BE2C (cell line): Measurements from ENCODE around the gene AGAP1.

ENCODE experiments used
- DNase-seq: peaks from one replicate; pipeline ENCODE4 v3.0.0-alpha.2; 2020
- H3K27me3 ChIP-seq: fragments of 250-450 bp; sonication (Bioruptor Pico); 2 replicates; pipeline ENCODE4 v1.5.1; 2020; ENCODE audit warnings: mild to moderate bottlenecking
- H3K36me3 ChIP-seq: fragments of 250-450 bp; sonication (Bioruptor Pico); 2 replicates; pipeline ENCODE4 v1.5.1; 2020; ENCODE audit warnings: mild to moderate bottlenecking
- H3K4me1 ChIP-seq: fragments of 250-450 bp; sonication (Bioruptor Pico); 2 replicates; pipeline ENCODE4 v1.5.1; 2020
- H3K4me3 ChIP-seq: 2 replicates; pipeline ENCODE4 v1.5.1; 2011; ENCODE audit warnings: low read depth, low read length
- H3K9me3 ChIP-seq: fragments of 250-450 bp; sonication (Bioruptor Pico); 2 replicates; pipeline ENCODE4 v1.5.1; 2020
- CTCF ChIP-seq: IDR thresholded peaks from 2 replicates; pipeline ENCODE4 v1.5.1; 2012; ENCODE audit warnings: mild to moderate bottlenecking, low read depth, low read length

The AGAP1 gene

GRCh38 chr2:235960011-235960715 lies 466.3 kb downstream of the AGAP1 start:
- no peaks in the 10 kb centered on the region for H3K27me3 ChIP-seq
- H3K36me3 ChIP-seq: no peaks in the 10 kb centered on the region
- H3K9me3 ChIP-seq: no peaks in the 10 kb centered on the region
- TF ChIP-seq CTCF: no peak
- H3K4me1 ChIP-seq: no peaks in the 10 kb centered on the region
- H3K4me3 ChIP-seq: no peak overlapping the region
- no peak for DNase-seq

GRCh38 chr2:235960716-235961640 lies 467.1 kb downstream of the AGAP1 start:
- H3K4me1 ChIP-seq: no peaks in the 10 kb centered on the region
- no peaks in the 10 kb centered on the region for H3K36me3 ChIP-seq
- no peak overlapping the region for H3K4me3 ChIP-seq
- no peak for DNase-seq
- no peaks in the 10 kb centered on the region for H3K9me3 ChIP-seq
- no peaks in the 10 kb centered on the region for H3K27me3 ChIP-seq
- no peak for TF ChIP-seq CTCF

- H3K9me3 ChIP-seq: no peaks in the 10 kb centered on the region
- H3K4me3 ChIP-seq: no peak overlapping the region
- no peak for TF ChIP-seq CTCF
- H3K36me3 ChIP-seq: no peaks in the 10 kb centered on the region
- no peaks in the 10 kb centered on the region for H3K27me3 ChIP-seq
- H3K4me1 ChIP-seq: no peaks in the 10 kb centered on the region
- DNase-seq: no peak
These were observed 467.9 kb downstream of the AGAP1 start for GRCh38 chr2:235961711-235962110.

GRCh38 chr2:235963853-235964577 lies 470.2 kb downstream of the AGAP1 start:
- no peak for TF ChIP-seq CTCF
- H3K36me3 ChIP-seq: no peaks in the 10 kb centered on the region
- H3K4me1 ChIP-seq: no peaks in the 10 kb centered on the region
- no peaks in the 10 kb centered on the region for H3K9me3 ChIP-seq
- H3K4me3 ChIP-seq: no peak overlapping the region
- DNase-seq: no peak
- H3K27me3 ChIP-seq: no peaks in the 10 kb centered on the region

- H3K27me3 ChIP-seq: no peaks in the 10 kb centered on the region
- no peaks in the 10 kb centered on the region for H3K4me1 ChIP-seq
- no peak for TF ChIP-seq CTCF
- no peaks in the 10 kb centered on the region for H3K9me3 ChIP-seq
- no peaks in the 10 kb centered on the region for H3K36me3 ChIP-seq
- DNase-seq: no peak
- no peak overlapping the region for H3K4me3 ChIP-seq
These were observed 471.0 kb downstream of the AGAP1 start for GRCh38 chr2:235964787-235965390.
